ENCODE results near the gene DENND1C. TPM values are rescaled to one million over a fixed set of nuclear protein-coding genes. Genes with fewer than 3 reads are reported as not detected.
A peak's percentile ranks its signal among the peaks of the same experiment; 100 is the strongest.

Gene DENND1C
- polyA plus RNA-seq, 1 donor from 2014 or later = 80.7 TPM

DNA sequence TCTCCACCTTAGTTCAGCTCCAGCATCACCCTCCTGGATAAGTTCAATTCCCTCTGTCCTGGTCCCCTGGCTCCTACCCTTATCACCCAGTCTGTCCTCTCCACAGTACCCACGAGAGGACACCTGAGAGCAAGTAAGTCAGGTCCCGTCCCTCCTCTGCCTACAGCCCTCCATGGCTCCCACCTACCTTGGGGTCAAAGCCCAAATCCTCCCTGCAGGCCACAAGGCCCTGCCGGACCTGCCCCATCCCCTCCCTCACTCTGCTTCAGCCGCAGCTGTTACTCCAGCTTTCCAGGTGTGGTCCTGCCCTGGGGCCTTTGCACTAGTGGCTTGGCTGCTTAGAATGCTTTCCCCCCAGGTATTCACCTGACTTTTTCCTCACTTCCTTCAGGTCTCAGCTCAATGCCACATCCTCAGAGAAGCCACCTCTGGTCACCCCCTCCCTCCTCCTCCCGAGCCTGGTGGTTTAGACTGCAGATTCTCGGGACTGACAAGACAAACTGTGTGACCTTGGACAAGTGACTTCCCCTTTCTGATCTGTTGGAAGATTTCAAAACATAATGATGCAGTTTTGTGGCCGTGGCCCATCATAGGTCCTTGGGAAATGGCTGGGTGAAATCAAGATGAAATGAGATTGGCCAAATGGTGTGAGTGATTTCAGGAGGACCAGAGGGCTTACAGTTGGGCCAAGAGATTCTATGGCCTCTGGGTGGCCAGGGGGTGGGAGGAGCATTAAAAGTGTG is 16.9 kb upstream of the DENND1C start:
- peak overlapping the region in 1 of 3 donors; percentile 25 for H3K27ac Mint-ChIP-seq
- H3K4me3 Mint-ChIP-seq = peak overlapping the region in 1 of 4 donors; percentile 46

DNA sequence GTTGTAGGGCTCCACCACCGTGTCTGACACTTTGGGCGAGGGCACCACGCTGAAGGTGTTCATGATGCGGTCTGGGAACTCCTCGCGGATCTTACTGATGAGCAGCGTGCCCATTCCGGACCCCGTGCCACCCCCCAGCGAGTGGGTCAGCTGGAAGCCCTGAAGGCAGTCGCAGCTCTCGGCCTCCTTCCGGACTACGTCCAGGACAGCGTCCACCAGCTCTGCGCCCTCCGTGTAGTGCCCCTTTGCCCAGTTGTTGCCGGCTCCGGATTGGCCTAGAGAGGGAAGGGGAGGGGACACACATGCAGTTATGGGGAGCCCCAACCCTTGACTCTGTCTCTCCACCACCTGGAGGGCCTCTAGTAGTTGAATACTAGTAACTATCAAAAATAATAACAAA is 14.4 kb upstream of the DENND1C start:
- Mint-ChIP-seq H3K27me3 (no peaks in the 10 kb centered on the region), H3K4me3 (no peak overlapping the region), H3K36me3 (peaks cover 2% of the 10 kb centered on the region), H3K9me3 (peaks cover 0 to 3% (median 0%) of the 10 kb centered on the region in 3 donors), H3K4me1 (peaks cover 0 to 3% (median 0%) of the 10 kb centered on the region in 3 donors), H3K27ac (no peak overlapping the region)

More for the DNA sequence above, 16.9 kb upstream of the DENND1C start:
- H3K4me1 Mint-ChIP-seq = peaks cover 0 to 9% (median 3%) of the 10 kb centered on the region in 3 donors
- H3K36me3 Mint-ChIP-seq = no peaks in the 10 kb centered on the region
- peaks cover 3% of the 10 kb centered on the region for H3K27me3 Mint-ChIP-seq
- H3K9me3 Mint-ChIP-seq = no peaks in the 10 kb centered on the region

DNA sequence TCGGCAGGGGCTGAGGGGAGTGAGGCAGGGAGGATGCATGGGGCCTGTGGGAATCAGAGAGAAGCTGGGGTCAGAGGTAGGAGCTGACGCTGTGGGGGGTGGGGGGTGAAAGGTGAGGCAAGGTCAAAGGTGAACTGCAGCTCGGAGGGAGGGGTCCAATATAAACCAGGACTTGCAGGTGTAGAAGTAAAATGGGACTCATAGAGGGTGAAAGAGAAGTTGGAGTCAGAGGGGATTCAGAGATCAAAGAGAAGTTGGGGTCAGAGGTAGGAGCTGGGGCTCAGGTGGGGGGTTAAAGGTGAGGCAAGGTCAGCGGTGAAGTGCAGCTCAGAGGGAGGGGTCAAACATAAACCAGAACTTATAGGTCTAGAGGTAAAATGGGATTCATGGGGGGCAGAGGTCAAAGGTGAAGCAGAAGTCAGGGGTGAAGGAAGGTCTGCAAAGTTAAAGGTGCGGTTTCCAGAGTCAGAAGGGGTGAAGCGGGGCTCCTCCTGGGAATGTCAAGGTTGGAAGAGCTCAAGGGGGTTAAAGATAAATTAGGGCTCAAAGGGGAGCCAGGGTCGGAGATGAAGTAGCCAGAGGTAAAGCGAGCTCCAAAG is 12.9 kb upstream of the DENND1C start:
- H3K36me3 Mint-ChIP-seq = peaks cover 2% of the 10 kb centered on the region
- H3K4me3 Mint-ChIP-seq = no peak overlapping the region
- peaks cover 2 to 5% (median 4%) of the 10 kb centered on the region in 3 donors for H3K4me1 Mint-ChIP-seq
- H3K27me3 Mint-ChIP-seq = no peaks in the 10 kb centered on the region
- no peak overlapping the region for H3K27ac Mint-ChIP-seq
- H3K9me3 Mint-ChIP-seq = peaks cover 0 to 3% (median 0%) of the 10 kb centered on the region in 3 donors

GRCh38 chr19:6491802-6492592 is 10.4 kb upstream of the DENND1C start:
- Mint-ChIP-seq H3K27ac (peak overlapping the region in 1 of 3 donors; percentile 28), H3K36me3 (peaks cover 2% of the 10 kb centered on the region), H3K9me3 (peaks cover 0 to 3% (median 0%) of the 10 kb centered on the region in 3 donors), H3K4me3 (peak overlapping the region in 2 of 4 donors; percentile 65 to 87), H3K27me3 (no peaks in the 10 kb centered on the region), H3K4me1 (peaks cover 6 to 10% (median 7%) of the 10 kb centered on the region in 3 donors)

- H3K9me3 Mint-ChIP-seq = peaks cover 0 to 3% (median 0%) of the 10 kb centered on the region in 3 donors
- H3K27me3 Mint-ChIP-seq = no peaks in the 10 kb centered on the region
- H3K36me3 Mint-ChIP-seq = peaks cover 2% of the 10 kb centered on the region
- peak overlapping the region; percentile 43 to 96 (median 61) for H3K27ac Mint-ChIP-seq
- peak overlapping the region; percentile 80 to 91 (median 88) for H3K4me3 Mint-ChIP-seq
- peaks cover 6 to 10% (median 7%) of the 10 kb centered on the region in 3 donors for H3K4me1 Mint-ChIP-seq
These were observed 8.5 kb upstream of the DENND1C start for GRCh38 chr19:6490134-6490533.

DNA sequence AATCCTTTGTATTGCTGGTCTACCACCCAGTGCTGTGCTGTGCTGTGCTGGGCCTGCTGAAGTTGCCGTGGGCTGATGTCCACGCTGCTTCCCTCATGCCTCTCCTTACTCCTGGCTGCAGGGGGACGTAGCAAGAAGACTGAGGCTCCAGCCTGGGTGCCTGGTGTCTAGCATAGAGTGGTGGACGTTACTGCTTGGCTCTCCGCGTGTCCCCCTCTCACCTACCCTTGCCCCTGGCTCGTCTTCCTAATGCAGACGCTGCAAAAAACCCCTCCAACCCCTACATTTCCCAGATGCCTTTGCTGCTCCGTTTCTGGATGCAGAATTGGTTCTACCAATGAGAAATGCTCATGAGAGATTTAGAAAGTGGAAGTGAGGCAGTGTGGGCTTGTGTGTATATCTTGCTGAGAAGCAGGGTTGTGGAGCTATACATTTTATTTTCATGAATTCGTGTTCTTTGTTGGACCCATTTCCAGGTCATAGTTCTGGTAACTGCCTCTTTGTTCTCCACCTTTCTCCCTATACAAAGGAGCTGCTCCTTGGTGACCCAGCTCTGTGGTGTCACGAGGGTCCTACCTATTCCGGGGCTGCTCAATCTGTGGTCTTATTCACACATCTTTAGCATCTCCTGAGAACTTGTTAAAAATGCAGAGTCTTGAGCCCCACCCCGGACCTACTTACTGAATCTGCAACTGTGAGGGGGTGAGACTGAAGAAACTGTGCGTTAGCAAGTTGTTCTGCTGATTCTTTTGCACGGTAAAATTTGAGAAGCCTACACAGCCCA is 7.9 kb upstream of the DENND1C start:
- H3K9me3 Mint-ChIP-seq = peaks cover 0 to 3% (median 0%) of the 10 kb centered on the region in 3 donors
- no peaks in the 10 kb centered on the region for H3K27me3 Mint-ChIP-seq
- peak overlapping the region; percentile 80 to 91 (median 88) for H3K4me3 Mint-ChIP-seq
- peaks cover 6 to 10% (median 7%) of the 10 kb centered on the region in 3 donors for H3K4me1 Mint-ChIP-seq
- H3K36me3 Mint-ChIP-seq = peaks cover 2% of the 10 kb centered on the region
- peak overlapping the region; percentile 30 to 61 (median 43) for H3K27ac Mint-ChIP-seq

DNA sequence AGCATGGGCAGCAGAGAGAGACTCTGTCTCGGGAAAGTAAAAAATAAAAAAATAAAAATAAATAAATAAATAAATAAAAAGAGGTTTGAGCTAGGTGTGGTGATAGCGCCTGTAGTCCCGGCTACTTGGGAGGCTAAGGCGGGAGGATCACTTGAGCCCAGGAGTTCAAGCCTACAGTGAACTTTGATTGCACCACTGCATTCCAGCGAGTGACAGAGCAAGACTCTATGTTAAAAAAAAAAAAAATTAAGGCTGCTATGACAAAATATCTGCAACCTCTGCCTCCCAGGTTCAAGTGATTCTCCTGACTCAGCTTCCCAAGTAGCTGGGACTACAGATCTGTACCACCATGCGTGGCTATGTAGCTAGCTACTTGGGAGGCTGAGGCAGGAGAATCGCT is 3.2 kb upstream of the DENND1C start:
- Mint-ChIP-seq H3K4me3 (no peak overlapping the region), H3K4me1 (peaks cover 20 to 25% (median 23%) of the 10 kb centered on the region in 3 donors), H3K9me3 (no peaks in the 10 kb centered on the region), H3K27ac (no peak overlapping the region), H3K27me3 (no peaks in the 10 kb centered on the region), H3K36me3 (no peaks in the 10 kb centered on the region)

DNA sequence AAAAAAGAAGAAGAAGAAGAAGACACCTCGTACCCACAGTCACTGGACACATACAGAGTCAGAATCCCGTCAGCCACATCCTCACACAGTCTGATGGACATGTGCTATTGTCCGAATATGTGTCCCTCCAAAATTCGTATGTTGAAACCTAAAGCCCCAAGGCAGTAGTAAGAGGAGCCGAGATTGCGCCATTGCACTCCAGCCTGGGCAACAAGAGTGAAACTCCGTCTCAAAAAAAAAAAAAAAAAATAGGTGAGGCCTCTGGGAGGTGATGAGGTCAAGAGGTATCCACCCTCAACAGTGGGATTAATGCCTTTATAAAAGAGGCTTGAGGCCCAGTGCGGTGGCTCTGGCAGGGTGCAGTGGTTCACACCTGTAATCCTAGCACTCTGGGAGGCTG is 2.6 kb upstream of the DENND1C start:
- Mint-ChIP-seq H3K4me1 (peaks cover 19 to 20% (median 19%) of the 10 kb centered on the region in 3 donors), H3K4me3 (peak overlapping the region in 1 of 4 donors; percentile 83), H3K36me3 (no peaks in the 10 kb centered on the region), H3K9me3 (no peaks in the 10 kb centered on the region), H3K27ac (peak overlapping the region in 2 of 3 donors; percentile 21 to 58), H3K27me3 (no peaks in the 10 kb centered on the region)

DNA sequence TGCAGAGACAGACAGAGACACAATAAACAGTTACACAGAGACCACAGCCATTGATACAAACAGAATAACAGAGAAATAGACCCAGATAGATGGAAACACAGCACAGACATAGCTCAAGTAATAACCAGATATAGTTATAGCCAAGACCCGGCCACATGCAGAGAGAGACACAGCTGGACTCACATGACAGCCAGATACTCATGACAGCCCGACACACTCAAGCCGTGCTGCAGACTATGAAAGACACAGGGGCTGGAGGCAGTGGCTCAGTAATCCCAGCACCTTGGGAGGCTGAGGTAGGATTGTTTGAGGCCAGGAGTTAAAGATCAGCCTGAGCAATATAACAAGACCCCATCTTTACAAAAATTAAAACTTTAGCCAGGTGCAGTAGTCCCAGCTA is 1.6 kb upstream of the DENND1C start:
- H3K36me3 Mint-ChIP-seq = no peaks in the 10 kb centered on the region
- peaks cover 18 to 19% (median 18%) of the 10 kb centered on the region in 3 donors for H3K4me1 Mint-ChIP-seq
- H3K27ac Mint-ChIP-seq = peak overlapping the region in 2 of 3 donors; percentile 89 to 97
- no peaks in the 10 kb centered on the region for H3K27me3 Mint-ChIP-seq
- peak overlapping the region in 2 of 4 donors; percentile 16 to 83 for H3K4me3 Mint-ChIP-seq
- no peaks in the 10 kb centered on the region for H3K9me3 Mint-ChIP-seq

- H3K36me3 Mint-ChIP-seq = no peaks in the 10 kb centered on the region
These were observed 728 bp upstream of the DENND1C start for GRCh38 chr19:6482343-6482686.

DNA sequence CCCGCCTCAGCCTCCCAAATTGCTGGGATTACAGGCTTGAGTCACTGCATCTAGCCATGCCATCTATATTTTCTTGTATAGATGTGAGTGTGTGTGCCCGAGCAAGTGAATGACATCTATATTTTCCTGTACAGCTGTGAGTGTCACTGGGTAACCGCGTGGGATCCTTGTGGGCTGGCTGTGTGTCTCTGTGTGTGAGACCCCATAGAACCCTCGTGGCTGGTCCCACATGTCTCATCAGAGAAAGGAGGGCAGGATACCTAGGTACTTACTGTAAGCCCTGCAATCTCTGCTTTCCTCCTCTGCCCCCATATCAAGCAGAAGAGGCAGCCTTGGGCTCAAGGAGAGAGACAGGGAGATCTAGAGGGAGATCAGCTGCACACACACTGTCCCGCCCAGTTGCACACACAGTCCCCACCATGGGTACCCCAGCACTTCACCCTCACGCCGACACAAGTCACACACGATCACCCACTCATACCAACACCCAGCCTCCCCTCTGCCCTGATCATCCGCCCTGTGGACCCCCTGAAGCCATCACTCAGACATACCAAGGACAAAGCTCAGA is 655 bp downstream of the DENND1C start:
- Mint-ChIP-seq H3K27me3 (no peaks in the 10 kb centered on the region), H3K27ac (peak overlapping the region; percentile 84 to 97 (median 97)), H3K4me3 (peak overlapping the region; percentile 83 to 98 (median 96)), H3K4me1 (peaks cover 18 to 19% (median 18%) of the 10 kb centered on the region in 3 donors), H3K36me3 (peaks cover 2% of the 10 kb centered on the region), H3K9me3 (no peaks in the 10 kb centered on the region)

More at GRCh38 chr19:6482343-6482686, 728 bp upstream of the DENND1C start:
- no peaks in the 10 kb centered on the region for H3K27me3 Mint-ChIP-seq
- H3K4me1 Mint-ChIP-seq = peaks cover 18 to 19% (median 18%) of the 10 kb centered on the region in 3 donors
- peak overlapping the region in 3 of 4 donors; percentile 83 to 96 (median 96) for H3K4me3 Mint-ChIP-seq
- H3K9me3 Mint-ChIP-seq = no peaks in the 10 kb centered on the region
- peak overlapping the region; percentile 84 to 97 (median 97) for H3K27ac Mint-ChIP-seq

GRCh38 chr19:6479836-6480398 is 1.7 kb downstream of the DENND1C start:
- Mint-ChIP-seq H3K9me3 (no peaks in the 10 kb centered on the region), H3K36me3 (peaks cover 2% of the 10 kb centered on the region), H3K27ac (peak overlapping the region; percentile 80 to 88 (median 84)), H3K27me3 (no peaks in the 10 kb centered on the region), H3K4me3 (peak overlapping the region; percentile 61 to 96 (median 80)), H3K4me1 (peaks cover 18 to 19% (median 18%) of the 10 kb centered on the region in 3 donors)

- Mint-ChIP-seq H3K27me3 (no peaks in the 10 kb centered on the region), H3K9me3 (no peaks in the 10 kb centered on the region)
These were observed 2.8 kb downstream of the DENND1C start for GRCh38 chr19:6478815-6479214.

More at GRCh38 chr19:6478815-6479214, 2.8 kb downstream of the DENND1C start:
- H3K4me3 Mint-ChIP-seq = no peak overlapping the region
- peaks cover 18 to 19% (median 18%) of the 10 kb centered on the region in 3 donors for H3K4me1 Mint-ChIP-seq
- H3K36me3 Mint-ChIP-seq = peaks cover 2% of the 10 kb centered on the region
- no peak overlapping the region for H3K27ac Mint-ChIP-seq
